GM19455 (cell line): ENCODE data around the gene SNAI3.

Experiments
- ATAC-seq: cut with Tn5 transposase; IDR thresholded peaks from one replicate; pipeline ENCODE4 v1.9.1; 2021; ENCODE audit not compliant: unreplicated experiment

Gene SNAI3

DNA sequence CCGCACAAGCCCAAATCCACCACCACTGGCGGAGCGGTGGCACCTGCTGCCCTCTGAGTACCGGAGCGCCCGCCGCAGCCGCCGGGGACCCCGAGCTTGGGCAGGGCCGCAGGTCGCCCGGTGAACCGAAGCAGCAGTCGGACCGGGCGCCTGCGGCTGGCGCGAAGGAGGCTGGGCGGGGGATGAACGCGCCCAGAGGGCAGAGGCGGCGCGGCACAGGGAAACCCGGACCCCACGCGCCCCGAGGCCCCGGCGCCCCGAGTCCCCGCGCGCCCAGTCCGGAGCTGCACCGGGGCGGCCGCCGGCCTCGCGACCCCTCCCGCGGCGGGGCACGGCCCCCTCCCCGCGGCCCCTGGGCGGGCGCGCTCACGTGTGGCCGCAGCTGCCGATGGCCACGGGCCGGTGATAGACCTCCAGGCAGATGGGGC lies 19.5 kb upstream of the SNAI3 start:
- peak; percentile 14 for ATAC-seq

DNA sequence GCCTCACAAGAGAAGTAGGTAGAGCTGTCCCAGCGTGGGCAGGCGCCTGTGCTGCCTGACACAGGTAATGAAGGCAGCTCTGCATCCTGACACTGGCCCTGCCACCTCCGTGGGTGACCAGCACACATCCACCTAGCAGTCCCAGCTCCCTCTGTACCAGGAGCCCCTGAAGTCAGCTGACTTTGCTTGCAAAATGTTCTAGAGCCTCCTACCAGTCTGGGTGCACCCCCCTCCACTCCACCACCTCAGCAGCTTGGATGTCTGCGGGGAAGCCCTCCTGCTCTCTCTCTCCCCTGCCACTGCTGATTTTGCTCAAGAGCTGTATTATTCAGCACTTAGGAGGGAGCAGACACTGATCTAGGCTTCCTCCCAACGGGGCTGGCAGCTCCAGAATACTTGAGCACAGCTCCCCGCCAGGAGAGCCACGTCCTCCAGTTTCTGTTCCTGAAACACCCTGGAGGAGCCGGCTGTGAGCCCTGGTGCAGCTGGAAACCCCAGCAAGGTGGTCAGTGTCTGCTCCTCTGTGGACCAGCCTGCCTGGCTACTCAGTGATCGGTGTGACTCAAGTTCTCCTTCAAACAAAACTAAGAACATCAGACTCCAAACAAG lies 18.9 kb upstream of the SNAI3 start:
- no peak for ATAC-seq

DNA sequence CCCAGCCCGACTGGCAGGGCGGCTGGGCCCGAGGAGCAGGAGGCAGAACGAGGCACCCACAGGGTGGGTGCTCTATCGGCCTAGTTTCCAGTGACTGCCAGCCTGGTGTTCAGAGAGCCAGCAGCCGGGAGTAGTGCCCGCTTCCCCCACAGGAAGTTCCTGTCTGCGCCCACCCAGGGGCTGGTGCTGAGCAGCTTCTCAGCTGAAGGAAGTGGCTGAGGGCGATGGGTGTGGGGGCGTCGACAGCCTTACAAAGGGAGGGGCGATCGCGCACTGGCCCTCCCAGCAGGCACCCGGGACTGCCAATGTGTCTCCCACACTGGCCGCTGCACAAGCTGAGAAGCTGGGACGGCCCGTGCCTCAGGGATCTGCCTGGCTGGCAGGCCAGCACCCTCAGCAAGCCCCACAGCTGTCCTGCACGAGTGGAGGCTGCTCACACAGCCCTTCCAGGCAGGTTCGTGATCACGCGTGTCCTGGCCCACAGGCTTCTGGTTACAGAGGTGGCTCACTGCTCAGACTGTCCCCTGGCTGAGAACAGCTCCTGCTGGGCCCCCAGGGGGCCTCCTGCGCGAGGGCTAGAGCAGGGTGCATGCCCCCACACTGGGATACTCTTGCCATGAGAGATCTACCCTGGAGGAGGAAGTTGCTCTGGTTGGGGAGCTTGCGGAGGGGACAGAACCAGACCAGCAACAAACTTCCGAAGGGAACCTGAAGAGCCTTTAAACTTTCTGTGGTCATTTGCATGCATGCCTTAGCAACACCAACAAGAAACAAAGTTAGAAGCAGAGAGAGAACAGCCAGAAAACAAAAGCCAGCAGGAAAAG lies 17.4 kb upstream of the SNAI3 start:
- ATAC-seq: no peak

DNA sequence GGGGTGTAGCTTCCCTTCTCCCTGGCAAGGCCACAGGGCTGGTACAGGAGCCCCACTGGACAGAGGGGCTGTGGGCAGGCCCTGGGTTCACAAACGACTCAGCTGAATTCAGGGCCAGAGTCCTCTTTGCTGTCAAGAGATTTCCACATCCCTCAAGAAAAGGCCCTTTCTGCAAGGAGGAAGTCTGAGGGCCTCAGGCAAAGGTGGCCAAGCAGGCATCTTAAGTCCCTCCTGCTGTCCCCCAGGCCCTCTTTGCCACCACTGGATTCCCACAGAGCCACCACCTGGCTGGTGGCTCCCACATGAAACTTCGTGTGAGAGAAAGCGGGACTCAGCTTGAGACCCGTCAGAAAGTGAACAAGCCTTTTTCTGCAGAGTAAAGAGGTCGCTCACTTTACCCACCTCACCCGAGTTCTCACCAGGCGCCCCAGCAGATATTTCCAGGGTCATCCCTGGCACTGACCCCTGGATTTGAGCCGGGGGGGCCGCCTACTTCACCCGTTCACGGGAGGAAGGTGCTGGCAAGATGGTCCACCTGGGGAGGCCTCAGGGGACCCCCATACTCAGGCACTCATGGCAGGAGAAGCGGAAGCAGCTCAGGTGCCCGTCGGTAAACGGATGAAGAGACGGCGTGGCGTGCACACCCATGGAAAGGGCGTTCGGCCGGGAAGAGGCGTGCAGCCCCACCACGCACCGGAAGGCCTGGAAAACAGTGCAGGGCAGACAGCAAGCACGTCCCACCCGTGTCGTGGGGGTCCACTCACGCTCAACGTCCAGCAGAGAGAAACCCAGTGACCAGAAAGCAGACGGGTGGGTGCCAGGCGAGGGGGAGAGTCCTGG lies 16.3 kb upstream of the SNAI3 start:
- ATAC-seq: no peak

DNA sequence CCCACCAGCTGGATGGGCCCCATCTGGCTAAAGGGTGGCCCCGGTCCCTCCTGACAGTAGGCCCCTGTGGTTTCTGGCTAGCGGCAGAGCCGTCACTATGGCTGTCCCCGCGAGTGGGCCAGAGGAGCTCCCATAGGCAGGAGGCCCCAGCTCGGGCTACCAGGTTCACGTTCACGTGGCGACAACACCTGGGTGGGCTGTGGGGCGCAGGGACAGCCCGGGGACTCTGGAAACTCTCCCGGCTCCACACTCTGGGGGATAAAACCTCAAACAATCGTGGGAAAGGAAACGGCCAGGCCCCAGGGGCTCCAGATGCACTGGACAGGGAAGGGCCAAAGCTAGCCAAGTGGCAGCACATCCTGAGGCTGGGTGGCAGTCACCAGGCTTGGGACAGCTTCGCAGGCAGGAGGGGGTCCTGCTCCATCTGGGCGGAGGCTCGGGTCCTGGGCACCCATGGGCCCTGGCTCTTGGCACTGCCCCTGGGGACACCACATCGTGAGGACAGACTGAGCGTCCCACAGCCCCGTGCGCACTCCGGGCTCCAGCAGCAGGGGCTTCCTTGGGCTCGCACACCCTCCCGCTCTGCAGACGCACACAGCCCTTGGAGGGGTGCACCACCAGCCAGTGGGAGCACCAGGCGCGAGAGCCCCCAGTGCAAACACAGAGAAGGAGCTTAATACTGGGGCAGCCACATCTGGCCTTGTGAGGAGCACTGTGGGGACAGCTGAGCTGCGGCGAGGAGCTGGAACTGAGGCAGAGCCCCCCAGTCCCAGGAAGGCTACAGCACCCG lies 15.5 kb upstream of the SNAI3 start:
- no peak for ATAC-seq

DNA sequence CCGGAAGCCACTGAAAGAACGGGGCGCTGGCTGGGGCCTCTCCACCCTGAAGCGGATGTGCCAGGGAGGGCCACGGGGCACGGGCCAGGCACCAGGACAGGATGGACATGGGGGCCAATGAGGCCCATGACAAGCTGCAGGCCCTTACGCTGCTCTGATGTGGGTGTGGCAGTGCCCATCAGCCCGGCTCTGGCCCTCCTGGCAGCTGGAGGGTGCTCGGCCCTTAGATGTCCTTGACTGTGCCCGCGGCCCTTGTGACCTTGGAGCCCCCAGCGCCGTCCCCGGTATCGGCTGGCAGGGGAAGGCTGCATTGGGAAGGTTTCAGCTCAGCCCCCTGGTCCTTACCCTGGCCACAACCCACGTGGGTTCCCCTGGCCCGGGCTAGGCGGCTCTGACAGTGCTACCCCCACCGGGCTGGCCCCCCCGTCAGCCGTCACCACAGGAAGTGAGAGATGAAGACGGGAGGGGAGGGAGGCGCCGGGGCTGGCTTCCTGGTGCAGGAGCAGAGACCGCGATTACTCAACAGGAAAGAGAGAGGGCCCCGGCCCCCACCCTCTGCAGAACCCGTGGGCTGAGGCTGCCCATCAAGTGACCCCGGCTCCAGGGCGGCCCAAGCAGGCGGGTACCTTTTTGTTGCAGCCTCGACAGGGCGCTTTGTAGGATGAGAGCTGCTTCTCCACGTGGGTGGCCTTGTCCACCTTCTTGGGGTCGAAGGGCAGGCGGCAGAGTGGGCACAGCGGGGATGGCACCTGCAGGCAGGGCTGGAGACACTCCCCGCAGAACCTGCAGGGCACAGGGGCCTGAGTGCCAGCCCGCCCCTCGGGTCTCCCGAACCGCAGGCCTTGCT lies 14.6 kb upstream of the SNAI3 start:
- peak; percentile 52 for ATAC-seq

DNA sequence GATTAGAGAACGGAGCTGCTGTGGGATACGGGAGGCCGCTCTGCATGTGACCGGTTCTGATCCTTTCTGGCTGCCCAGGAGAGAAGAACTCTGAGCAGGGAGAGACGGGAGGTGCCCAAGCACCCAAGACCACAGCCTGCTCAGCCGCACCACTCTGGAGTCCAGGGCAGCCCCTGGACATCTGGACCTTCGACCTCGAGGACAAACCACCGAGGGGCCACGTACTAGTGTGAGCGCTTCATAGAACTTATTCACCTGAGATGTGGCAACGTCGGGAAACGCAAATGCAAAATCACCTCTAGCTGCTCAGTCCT lies 14.0 kb upstream of the SNAI3 start:
- no peak for ATAC-seq

DNA sequence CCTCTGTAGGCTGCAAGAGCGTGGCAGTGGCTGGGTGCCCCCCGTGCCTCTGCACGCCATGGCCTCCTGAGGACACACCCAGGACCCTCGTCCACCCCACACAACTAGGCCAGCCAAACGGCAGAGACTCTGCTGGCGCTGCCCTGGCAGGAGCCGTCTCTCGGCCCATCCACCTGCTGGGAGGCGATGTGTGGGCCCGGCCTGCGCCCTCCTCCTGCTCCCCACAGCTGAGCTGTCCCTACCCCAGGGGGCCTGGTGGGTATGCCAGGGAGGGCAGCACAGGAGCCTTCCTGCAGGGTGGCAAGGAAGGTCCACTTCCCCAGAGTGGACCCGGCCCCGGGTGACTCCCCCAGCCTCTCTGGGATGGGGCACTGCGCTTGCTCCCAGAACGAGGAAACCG lies 12.9 kb upstream of the SNAI3 start:
- ATAC-seq: no peak

DNA sequence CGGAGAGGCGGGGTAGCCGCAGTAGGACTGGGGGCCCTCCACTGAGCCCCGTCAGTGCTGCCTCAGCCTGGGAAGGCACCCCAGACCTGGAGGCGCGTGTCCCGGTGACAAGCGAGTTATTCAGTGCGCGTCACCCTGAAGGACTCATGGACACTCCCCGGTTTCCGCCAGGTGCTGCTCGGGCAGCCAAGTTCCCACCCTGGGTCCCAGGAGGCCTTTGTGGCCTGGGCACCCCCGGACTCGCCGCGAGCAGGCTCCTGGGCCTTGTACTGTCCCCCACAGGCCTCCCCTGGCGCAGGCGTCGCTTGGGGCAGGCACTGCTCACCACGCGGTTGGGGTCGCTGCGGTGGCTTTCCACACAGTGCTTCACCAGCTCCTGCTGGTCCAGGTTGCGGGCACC lies 12.3 kb upstream of the SNAI3 start:
- ATAC-seq: no peak

DNA sequence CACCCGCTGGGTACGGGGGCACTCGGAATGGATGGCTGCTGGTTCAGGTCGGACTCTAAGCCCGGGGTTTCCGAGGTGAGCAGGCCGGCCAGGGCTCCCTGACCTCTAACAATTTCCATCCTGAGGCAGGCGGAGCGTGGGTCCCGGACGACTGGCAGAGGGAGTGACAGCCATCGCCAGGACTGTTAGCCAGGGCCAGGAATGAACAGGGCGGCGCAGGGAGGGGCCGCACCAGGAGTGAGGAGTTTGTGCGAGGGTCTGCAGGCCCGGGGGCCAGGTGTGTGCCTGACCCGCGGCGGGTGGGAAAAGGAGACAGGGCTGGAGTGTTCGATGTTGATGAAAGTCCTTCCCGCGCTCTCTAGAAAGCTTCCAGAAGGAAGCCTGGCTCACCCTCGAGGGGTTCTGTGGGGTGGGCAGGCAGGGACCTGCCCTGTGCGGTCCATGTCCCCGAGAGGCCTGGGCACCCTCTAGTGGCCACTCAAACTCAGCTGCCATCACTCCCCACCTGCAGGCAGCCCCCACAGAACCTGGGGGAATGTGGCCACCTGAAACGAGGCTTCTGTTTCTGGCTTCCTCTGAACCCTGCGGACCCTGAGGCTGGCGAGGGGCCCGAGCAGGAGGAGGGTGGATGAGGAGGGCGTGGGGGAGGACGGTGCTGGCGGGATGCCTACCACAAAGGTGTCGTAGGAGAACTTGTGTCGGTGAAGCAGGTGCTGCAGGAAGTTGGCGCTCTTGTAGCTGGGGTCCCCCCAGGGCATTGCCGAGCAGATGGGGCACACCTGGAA lies 11.7 kb upstream of the SNAI3 start:
- ATAC-seq: no peak

DNA sequence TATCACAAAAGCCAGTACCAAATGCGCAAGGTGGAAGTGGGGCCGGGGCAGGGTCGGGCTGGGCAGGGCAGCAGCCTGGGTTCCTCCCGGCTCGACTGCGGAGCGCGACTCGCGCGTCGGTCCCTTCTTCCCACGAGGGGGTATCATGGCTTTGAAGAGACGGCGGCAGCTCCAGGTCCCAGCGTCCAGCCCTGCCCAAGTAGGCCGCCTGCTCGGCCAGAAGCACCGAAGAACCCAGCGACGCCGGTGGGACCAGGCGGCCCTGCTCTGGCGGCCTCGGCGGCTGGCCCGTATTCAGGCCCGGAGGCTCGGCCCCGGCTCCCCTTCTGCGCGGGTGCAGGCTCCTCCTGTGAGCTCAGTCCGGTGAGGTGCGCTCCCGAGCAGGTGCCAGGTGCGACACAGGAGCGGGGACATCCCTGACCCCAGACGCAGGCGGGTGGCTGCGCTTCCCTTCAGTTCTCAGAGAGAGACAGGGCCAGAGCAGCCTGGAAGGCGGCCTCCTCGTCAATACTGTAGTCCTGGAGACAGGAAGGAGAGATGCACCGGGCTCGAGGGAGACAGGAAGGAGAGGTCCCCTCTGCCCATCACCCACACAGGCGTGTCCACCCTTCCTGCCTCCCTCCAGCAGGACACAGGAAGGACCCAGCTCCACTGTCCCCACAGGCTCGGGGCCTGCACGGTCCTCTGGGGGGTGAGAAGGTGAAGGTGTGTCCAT lies 11.0 kb upstream of the SNAI3 start:
- no peak for ATAC-seq

DNA sequence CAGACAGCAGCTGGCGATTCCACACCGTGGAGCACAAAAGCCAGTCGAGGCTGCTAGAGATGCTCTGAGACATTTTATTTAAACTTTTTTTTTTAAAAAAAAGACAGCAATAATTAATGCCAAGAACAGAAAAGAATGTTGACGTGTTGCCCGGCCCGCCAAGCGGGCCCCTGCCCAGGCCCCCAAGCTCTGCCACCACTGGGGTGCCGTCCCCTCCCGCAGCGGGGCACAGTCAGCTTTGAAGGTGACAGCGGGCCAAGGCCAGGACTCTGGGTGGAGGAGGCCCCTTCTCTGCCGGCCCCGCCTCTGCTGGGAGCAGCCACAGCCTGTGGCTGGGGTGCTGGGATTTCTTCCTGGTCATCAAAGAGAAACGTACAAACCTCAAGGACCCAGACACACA lies 10.1 kb upstream of the SNAI3 start:
- no peak for ATAC-seq

DNA sequence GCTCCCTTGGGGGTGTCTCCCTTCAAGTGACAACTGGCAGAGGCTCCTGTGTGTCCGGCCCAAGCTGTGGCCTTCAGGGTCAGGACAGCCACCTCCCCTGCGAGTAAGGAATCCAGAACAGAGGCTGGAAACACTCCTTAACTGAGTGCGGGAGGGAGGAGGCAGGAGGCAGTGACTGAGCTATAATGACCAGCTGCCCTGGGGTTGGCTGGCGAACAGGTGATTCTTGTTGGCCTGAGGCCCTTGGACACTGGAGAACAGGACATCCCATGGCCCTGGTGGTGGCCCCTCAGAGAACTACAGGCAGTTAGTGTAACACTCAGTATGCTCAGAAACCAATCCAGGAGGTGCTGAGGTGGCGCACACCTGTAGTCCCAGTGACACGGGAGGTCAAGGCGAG lies 9.4 kb upstream of the SNAI3 start:
- ATAC-seq: no peak

DNA sequence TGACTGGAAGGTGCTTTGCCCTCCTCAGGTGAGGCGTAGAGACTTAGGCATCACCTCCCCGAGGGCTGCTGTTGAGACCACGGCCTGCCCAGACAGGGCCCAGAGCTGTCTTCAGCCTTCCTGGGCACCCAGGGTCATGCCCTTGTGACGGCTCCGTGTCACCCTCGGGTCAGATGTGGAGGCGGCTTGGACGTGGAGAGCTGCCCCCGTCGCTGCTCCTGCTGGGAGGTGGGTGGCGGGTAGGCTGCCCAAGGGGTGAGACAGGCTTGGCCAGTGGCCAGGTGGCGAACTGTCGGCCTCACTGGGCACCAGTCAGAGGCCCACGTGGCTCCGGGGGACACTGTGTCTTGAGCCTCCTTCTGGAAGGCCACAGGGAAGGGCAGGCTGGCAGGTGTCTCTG lies 8.9 kb upstream of the SNAI3 start:
- ATAC-seq: no peak

DNA sequence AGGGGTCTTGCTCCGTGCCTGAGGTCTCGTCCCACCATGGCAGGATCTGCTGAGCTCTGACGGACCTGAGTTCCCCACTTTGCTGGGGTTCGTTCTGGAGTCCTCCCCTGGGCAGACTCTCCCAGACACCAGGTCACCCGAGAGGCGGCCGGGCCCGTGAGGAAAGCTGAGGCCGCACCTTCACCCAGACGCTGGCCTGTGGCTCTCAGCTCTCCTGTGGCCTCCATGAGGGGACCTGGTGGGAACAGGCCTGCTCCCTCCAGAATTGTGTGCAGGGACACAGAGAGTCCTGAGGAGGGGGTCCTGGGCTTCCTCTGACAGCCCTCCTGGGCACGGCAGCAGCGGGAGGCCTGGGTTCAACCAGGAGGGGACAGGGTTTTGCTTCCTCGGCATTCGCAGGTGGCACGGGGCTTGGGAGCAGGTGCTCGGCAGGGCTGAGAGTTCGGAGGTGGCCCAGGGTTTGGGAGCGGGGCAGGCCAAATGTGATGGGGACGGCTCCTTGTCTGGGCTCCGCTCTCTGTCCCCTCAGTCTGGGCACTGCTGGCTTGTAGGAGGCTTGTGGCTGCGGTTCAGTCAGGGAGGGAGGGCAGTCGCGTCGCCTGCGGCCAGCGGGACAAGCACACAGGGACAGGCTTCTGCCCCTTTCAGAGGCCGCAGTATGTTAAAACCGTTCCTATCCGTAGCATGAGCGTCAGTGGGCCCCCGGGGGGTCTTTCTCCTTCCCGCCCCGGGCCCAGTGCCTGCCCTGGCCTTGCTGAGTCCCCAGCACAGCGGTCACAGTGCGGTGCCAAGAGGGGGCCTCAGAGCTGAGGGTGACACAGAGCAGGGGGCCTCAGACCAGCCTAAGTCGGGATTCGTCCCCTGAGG lies 8.1 kb upstream of the SNAI3 start:
- ATAC-seq: no peak

DNA sequence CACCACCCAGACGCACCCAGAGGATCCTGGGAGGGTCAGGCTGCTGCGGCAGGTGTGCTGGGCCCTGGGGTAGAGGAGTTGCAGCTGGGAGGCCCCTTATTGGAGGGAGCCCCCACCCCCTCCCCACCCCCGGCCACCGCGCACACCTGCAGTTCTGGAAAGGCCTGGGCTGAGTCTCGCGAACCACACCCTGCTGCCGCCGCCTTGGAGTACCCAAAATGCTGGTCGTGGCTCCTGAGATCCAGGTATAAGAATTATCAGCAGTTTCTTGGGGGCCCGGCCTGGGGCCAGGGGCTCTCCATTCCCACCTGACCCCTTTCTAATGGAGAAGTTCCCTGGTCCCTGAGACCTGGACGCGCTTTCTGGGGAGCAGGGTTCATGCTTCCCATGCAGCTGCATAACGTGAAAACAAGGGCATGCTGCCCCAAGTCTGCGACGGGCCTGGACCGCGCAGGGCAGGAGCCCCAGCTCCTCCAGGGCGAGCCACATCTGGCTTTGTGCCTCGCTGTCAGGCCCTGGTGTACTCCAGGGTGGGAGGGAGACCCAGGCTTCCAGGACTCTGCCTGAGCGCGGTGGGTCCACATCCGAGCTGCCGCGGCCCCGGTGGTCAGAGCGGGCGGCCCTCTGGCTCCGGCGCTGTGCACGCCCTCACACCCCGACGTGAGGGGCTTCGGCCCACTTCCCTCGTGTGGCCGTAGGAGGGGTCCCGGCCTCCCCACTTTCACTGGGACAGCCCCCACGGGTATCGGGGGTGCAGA lies 7.3 kb upstream of the SNAI3 start:
- no peak for ATAC-seq

DNA sequence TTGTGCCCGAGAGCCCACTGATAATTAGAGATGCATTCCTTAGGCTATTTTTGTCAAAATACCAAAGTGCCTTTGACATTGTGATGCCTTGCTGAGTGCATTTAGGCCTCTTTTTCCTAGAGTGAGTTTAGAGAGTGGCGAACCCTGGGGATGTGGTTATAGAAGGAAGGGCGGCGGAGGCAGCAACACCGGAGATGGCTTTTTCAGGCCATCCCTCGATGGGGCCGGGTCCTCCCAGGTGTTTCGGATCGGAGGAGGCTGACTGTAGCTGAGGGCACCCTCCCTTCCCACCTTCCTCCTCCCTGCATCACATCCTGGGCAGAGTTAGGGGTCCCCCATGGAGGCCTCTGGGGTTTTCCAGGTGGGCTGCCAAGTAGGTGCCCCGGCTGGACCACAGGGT lies 6.6 kb upstream of the SNAI3 start:
- no peak for ATAC-seq
